ENCODE measurements around the gene CYP46A1. TPM values are rescaled to one million over a fixed set of nuclear protein-coding genes. Genes with fewer than 3 reads are reported as not detected.

The CYP46A1 gene
- total RNA-seq, 1 experiment from 2014 or later: 0.52 TPM

GRCh38 chr14:99674064-99674650 lies 9.9 kb upstream of the CYP46A1 start:
- Histone ChIP-seq H3K4me3 (ENCODE audit: low read length) (no peak overlapping the region), H3K9ac (ENCODE audit: low read length) (no peak overlapping the region), H3K27me3 (ENCODE audit: low read length) (no peaks in the 10 kb centered on the region), H3K4me1 (ENCODE audit: low read length) (no peaks in the 10 kb centered on the region), H3K4me2 (ENCODE audit: low read depth, low read length, poor library complexity, severe bottlenecking) (no peak overlapping the region), H2AFZ (ENCODE audit: low read length) (no peak overlapping the region), H3K79me2 (ENCODE audit: low read length) (no peaks in the 10 kb centered on the region), H3K9me2 (replicated peaks; ENCODE audit: insufficient read depth, low read length) (no peaks in the 10 kb centered on the region), H4K20me1 (ENCODE audit: insufficient read depth, low read depth, low read length) (no peaks in the 10 kb centered on the region), H3K36me3 (ENCODE audit: insufficient read depth, low read length) (no peaks in the 10 kb centered on the region), H3K9me3 (ENCODE audit: low read length) (peaks cover 4% of the 10 kb centered on the region; the same call in 1 of the 2 replicates), H3K27ac (ENCODE audit: low read length) (no peak overlapping the region)
- no peak for DNase-seq

GRCh38 chr14:99674776-99675381 lies 9.2 kb upstream of the CYP46A1 start:
- Histone ChIP-seq H3K4me3 (ENCODE audit: low read length) (no peak overlapping the region), H2AFZ (ENCODE audit: low read length) (no peak overlapping the region), H3K27ac (ENCODE audit: low read length) (no peak overlapping the region), H3K9ac (ENCODE audit: low read length) (no peak overlapping the region), H3K9me2 (replicated peaks; ENCODE audit: insufficient read depth, low read length) (no peaks in the 10 kb centered on the region), H3K36me3 (ENCODE audit: insufficient read depth, low read length) (no peaks in the 10 kb centered on the region), H3K9me3 (ENCODE audit: low read length) (peaks cover 4% of the 10 kb centered on the region; the same call in 1 of the 2 replicates), H3K4me1 (ENCODE audit: low read length) (no peaks in the 10 kb centered on the region), H3K79me2 (ENCODE audit: low read length) (no peaks in the 10 kb centered on the region), H3K4me2 (ENCODE audit: low read depth, low read length, poor library complexity, severe bottlenecking) (no peak overlapping the region), H4K20me1 (ENCODE audit: insufficient read depth, low read depth, low read length) (no peaks in the 10 kb centered on the region), H3K27me3 (ENCODE audit: low read length) (no peaks in the 10 kb centered on the region)
- DNase-seq: no peak

- no peak for DNase-seq
- no peak overlapping the region for H3K27ac ChIP-seq (ENCODE audit: low read length)
Observed at GRCh38 chr14:99675382-99675835, 8.7 kb upstream of the CYP46A1 start.

GRCh38 chr14:99675951-99676350 lies 8.1 kb upstream of the CYP46A1 start:
- H2AFZ ChIP-seq (ENCODE audit: low read length): no peak overlapping the region
- H3K9me3 ChIP-seq (ENCODE audit: low read length): peaks cover 4% of the 10 kb centered on the region; the same call in 1 of the 2 replicates
- no peaks in the 10 kb centered on the region for H4K20me1 ChIP-seq (ENCODE audit: insufficient read depth, low read depth, low read length)
- no peaks in the 10 kb centered on the region for H3K27me3 ChIP-seq (ENCODE audit: low read length)
- H3K9ac ChIP-seq (ENCODE audit: low read length): no peak overlapping the region
- H3K9me2 ChIP-seq (replicated peaks; ENCODE audit: insufficient read depth, low read length): no peaks in the 10 kb centered on the region
- DNase-seq: no peak
- H3K4me1 ChIP-seq (ENCODE audit: low read length): no peaks in the 10 kb centered on the region
- no peaks in the 10 kb centered on the region for H3K36me3 ChIP-seq (ENCODE audit: insufficient read depth, low read length)
- no peak overlapping the region for H3K4me2 ChIP-seq (ENCODE audit: low read depth, low read length, poor library complexity, severe bottlenecking)
- H3K4me3 ChIP-seq (ENCODE audit: low read length): no peak overlapping the region
- no peak overlapping the region for H3K27ac ChIP-seq (ENCODE audit: low read length)
- no peaks in the 10 kb centered on the region for H3K79me2 ChIP-seq (ENCODE audit: low read length)

More at GRCh38 chr14:99675382-99675835, 8.7 kb upstream of the CYP46A1 start:
- no peak overlapping the region for H3K4me2 ChIP-seq (ENCODE audit: low read depth, low read length, poor library complexity, severe bottlenecking)
- no peaks in the 10 kb centered on the region for H3K27me3 ChIP-seq (ENCODE audit: low read length)
- H3K79me2 ChIP-seq (ENCODE audit: low read length): no peaks in the 10 kb centered on the region
- H4K20me1 ChIP-seq (ENCODE audit: insufficient read depth, low read depth, low read length): no peaks in the 10 kb centered on the region
- H3K4me3 ChIP-seq (ENCODE audit: low read length): no peak overlapping the region
- no peaks in the 10 kb centered on the region for H3K36me3 ChIP-seq (ENCODE audit: insufficient read depth, low read length)
- no peaks in the 10 kb centered on the region for H3K9me2 ChIP-seq (replicated peaks; ENCODE audit: insufficient read depth, low read length)
- no peaks in the 10 kb centered on the region for H3K4me1 ChIP-seq (ENCODE audit: low read length)
- H2AFZ ChIP-seq (ENCODE audit: low read length): no peak overlapping the region
- H3K9me3 ChIP-seq (ENCODE audit: low read length): peaks cover 4% of the 10 kb centered on the region; the same call in 1 of the 2 replicates
- no peak overlapping the region for H3K9ac ChIP-seq (ENCODE audit: low read length)

- no peak overlapping the region for H3K27ac ChIP-seq (ENCODE audit: low read length)
Observed at GRCh38 chr14:99676657-99677056, 7.4 kb upstream of the CYP46A1 start.

GRCh38 chr14:99677231-99678140 lies 6.6 kb upstream of the CYP46A1 start:
- H3K79me2 ChIP-seq (ENCODE audit: low read length): no peaks in the 10 kb centered on the region
- H3K36me3 ChIP-seq (ENCODE audit: insufficient read depth, low read length): no peaks in the 10 kb centered on the region
- H4K20me1 ChIP-seq (ENCODE audit: insufficient read depth, low read depth, low read length): no peaks in the 10 kb centered on the region
- H2AFZ ChIP-seq (ENCODE audit: low read length): no peak overlapping the region
- H3K27me3 ChIP-seq (ENCODE audit: low read length): no peaks in the 10 kb centered on the region
- H3K9me3 ChIP-seq (ENCODE audit: low read length): peaks cover 4% of the 10 kb centered on the region; the same call in 1 of the 2 replicates
- peaks cover 2% of the 10 kb centered on the region for H3K4me1 ChIP-seq (ENCODE audit: low read length)
- H3K4me3 ChIP-seq (ENCODE audit: low read length): no peak overlapping the region
- H3K4me2 ChIP-seq (ENCODE audit: low read depth, low read length, poor library complexity, severe bottlenecking): no peak overlapping the region
- DNase-seq: no peak
- no peaks in the 10 kb centered on the region for H3K9me2 ChIP-seq (replicated peaks; ENCODE audit: insufficient read depth, low read length)
- no peak overlapping the region for H3K27ac ChIP-seq (ENCODE audit: low read length)
- H3K9ac ChIP-seq (ENCODE audit: low read length): no peak overlapping the region

More at GRCh38 chr14:99676657-99677056, 7.4 kb upstream of the CYP46A1 start:
- Histone ChIP-seq H2AFZ (ENCODE audit: low read length) (no peak overlapping the region), H3K27me3 (ENCODE audit: low read length) (no peaks in the 10 kb centered on the region), H3K4me3 (ENCODE audit: low read length) (no peak overlapping the region), H3K79me2 (ENCODE audit: low read length) (no peaks in the 10 kb centered on the region), H3K4me2 (ENCODE audit: low read depth, low read length, poor library complexity, severe bottlenecking) (no peak overlapping the region), H3K4me1 (ENCODE audit: low read length) (no peaks in the 10 kb centered on the region), H3K9me3 (ENCODE audit: low read length) (peaks cover 4% of the 10 kb centered on the region; the same call in 1 of the 2 replicates), H4K20me1 (ENCODE audit: insufficient read depth, low read depth, low read length) (no peaks in the 10 kb centered on the region), H3K36me3 (ENCODE audit: insufficient read depth, low read length) (no peaks in the 10 kb centered on the region), H3K9me2 (replicated peaks; ENCODE audit: insufficient read depth, low read length) (no peaks in the 10 kb centered on the region), H3K9ac (ENCODE audit: low read length) (no peak overlapping the region)
- DNase-seq: no peak

GRCh38 chr14:99678198-99678597 lies 5.9 kb upstream of the CYP46A1 start:
- DNase-seq: no peak
- no peak overlapping the region for H3K4me2 ChIP-seq (ENCODE audit: low read depth, low read length, poor library complexity, severe bottlenecking)
- no peak overlapping the region for H3K4me3 ChIP-seq (ENCODE audit: low read length)
- peaks cover 8% of the 10 kb centered on the region for H3K4me1 ChIP-seq (ENCODE audit: low read length)
- H3K27ac ChIP-seq (ENCODE audit: low read length): no peak overlapping the region
- no peaks in the 10 kb centered on the region for H4K20me1 ChIP-seq (ENCODE audit: insufficient read depth, low read depth, low read length)
- H3K9me2 ChIP-seq (replicated peaks; ENCODE audit: insufficient read depth, low read length): no peaks in the 10 kb centered on the region
- no peak overlapping the region for H2AFZ ChIP-seq (ENCODE audit: low read length)
- H3K9ac ChIP-seq (ENCODE audit: low read length): no peak overlapping the region
- no peaks in the 10 kb centered on the region for H3K79me2 ChIP-seq (ENCODE audit: low read length)
- H3K27me3 ChIP-seq (ENCODE audit: low read length): no peaks in the 10 kb centered on the region
- H3K36me3 ChIP-seq (ENCODE audit: insufficient read depth, low read length): no peaks in the 10 kb centered on the region
- peaks cover 4% of the 10 kb centered on the region; the same call in 1 of the 2 replicates for H3K9me3 ChIP-seq (ENCODE audit: low read length)

- Histone ChIP-seq H3K4me2 (ENCODE audit: low read depth, low read length, poor library complexity, severe bottlenecking) (no peak overlapping the region), H3K79me2 (ENCODE audit: low read length) (no peaks in the 10 kb centered on the region), H3K9me2 (replicated peaks; ENCODE audit: insufficient read depth, low read length) (no peaks in the 10 kb centered on the region), H4K20me1 (ENCODE audit: insufficient read depth, low read depth, low read length) (no peaks in the 10 kb centered on the region), H2AFZ (ENCODE audit: low read length) (no peak overlapping the region), H3K36me3 (ENCODE audit: insufficient read depth, low read length) (no peaks in the 10 kb centered on the region), H3K9ac (ENCODE audit: low read length) (no peak overlapping the region), H3K27me3 (ENCODE audit: low read length) (no peaks in the 10 kb centered on the region), H3K4me1 (ENCODE audit: low read length) (peaks cover 9% of the 10 kb centered on the region), H3K9me3 (ENCODE audit: low read length) (peaks cover 4% of the 10 kb centered on the region; the same call in 1 of the 2 replicates), H3K4me3 (ENCODE audit: low read length) (no peak overlapping the region), H3K27ac (ENCODE audit: low read length) (no peak overlapping the region)
- no peak for DNase-seq
Observed at GRCh38 chr14:99679111-99679510, 5.0 kb upstream of the CYP46A1 start.
